Hepatocyte (in vitro differentiated cells): ENCODE measurements around the gene TRPC4AP.

Experiments
- CTCF ChIP-seq: fragments of 200-600 bp; sonication (generic); IDR thresholded peaks from 2 replicates; pipeline ENCODE4 v1.5.1; 2016; ENCODE audit warnings: antibody characterized with exemption, mild to moderate bottlenecking; ENCODE audit not compliant: poor library complexity
- EZH2phosphoT487 ChIP-seq: fragments of 200-600 bp; sonication (generic); IDR thresholded peaks from one replicate; pipeline ENCODE4 v1.6.1; 2018; ENCODE audit warnings: antibody characterized with exemption, mild to moderate bottlenecking, low read depth, moderate library complexity; ENCODE audit not compliant: unreplicated experiment, severe bottlenecking

DNA sequence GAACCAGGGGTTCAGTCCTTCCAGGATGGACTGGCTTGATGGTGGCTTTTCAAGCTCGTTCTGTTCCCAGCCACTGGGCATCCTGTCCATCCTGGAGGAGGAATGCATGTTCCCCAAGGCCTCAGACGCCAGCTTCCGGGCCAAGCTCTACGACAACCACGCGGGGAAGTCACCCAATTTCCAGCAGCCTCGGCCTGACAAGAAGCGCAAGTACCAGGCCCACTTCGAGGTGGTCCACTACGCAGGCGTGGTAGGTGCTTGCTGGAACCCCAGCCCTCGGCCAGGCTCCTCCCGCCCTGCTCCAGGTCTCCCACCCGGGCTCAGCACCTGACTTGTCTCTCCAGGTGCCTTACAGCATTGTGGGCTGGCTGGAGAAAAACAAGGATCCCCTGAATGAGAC, 102.9 kb downstream of the TRPC4AP start:
- TF ChIP-seq CTCF: no peak
- no peak for TF ChIP-seq EZH2phosphoT487
